Gastrocnemius medialis (tissue), 4 donors: Measurements from ENCODE around the gene NPFF.

Experiments
- POLR2A ChIP-seq, 2 donors: fragments of 450-650 bp; IDR thresholded peaks; one replicate each; pipeline ENCODE4 v1.6.1; 2017; ENCODE audit warnings: antibody characterized with exemption in 2 of 2, mild to moderate bottlenecking in 2 of 2, moderate library complexity in 2 of 2
- TF ChIP-seq, protein P1 (sequence below), 5 experiments: fragments of 450-650 bp in 3 of 5; fragments of 200-600 bp in 2 of 5; sonication (generic) in 2 of 5; IDR thresholded peaks in 4 of 5; conservative IDR thresholded peaks in 1 of 5; 1 replicate in 4 of 5; 2 replicates in 1 of 5; pipeline ENCODE4 v1.5.1; 2016 to 2019; ENCODE audit warnings: antibody characterized with exemption in 5 of 5, mild to moderate bottlenecking in 3 of 5, moderate library complexity in 3 of 5

DNA sequence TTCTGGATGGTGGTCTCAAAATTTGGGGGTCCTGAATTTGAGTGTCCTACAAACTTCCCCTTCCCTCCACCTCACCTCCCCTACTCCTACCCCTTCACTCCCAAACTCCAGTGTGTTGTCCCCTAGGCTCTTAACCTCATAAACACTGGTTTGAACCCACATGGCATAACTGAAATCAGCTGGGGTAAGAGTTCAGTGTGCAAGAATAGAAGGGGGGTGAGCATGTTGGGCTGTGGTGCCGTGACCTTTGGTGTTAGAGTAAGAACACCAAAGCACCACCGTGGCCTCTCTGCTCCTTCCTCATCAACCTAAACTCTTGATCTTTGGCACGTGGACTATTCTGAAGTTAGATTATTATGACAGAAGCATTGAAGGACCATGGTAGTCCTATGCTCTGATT lies 44.3 kb downstream of the NPFF start:
- TF ChIP-seq, protein P1, sequence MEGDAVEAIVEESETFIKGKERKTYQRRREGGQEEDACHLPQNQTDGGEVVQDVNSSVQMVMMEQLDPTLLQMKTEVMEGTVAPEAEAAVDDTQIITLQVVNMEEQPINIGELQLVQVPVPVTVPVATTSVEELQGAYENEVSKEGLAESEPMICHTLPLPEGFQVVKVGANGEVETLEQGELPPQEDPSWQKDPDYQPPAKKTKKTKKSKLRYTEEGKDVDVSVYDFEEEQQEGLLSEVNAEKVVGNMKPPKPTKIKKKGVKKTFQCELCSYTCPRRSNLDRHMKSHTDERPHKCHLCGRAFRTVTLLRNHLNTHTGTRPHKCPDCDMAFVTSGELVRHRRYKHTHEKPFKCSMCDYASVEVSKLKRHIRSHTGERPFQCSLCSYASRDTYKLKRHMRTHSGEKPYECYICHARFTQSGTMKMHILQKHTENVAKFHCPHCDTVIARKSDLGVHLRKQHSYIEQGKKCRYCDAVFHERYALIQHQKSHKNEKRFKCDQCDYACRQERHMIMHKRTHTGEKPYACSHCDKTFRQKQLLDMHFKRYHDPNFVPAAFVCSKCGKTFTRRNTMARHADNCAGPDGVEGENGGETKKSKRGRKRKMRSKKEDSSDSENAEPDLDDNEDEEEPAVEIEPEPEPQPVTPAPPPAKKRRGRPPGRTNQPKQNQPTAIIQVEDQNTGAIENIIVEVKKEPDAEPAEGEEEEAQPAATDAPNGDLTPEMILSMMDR (IDR thresholded peaks at IDR 0.05 in 4 of 5, conservative IDR thresholded peaks at IDR 0.05 in 1 of 5) = no peak
- no peak for TF ChIP-seq POLR2A (IDR thresholded peaks at IDR 0.05)
